ENCODE results near the gene PRKX.
A peak's percentile ranks its signal among the peaks of the same experiment; 100 is the strongest.
"Not testable (repeated sequence)": the region's sequence is repeated elsewhere in the genome, so short reads cannot be mapped to it uniquely, and the experiment has no call there.

The PRKX gene

DNA sequence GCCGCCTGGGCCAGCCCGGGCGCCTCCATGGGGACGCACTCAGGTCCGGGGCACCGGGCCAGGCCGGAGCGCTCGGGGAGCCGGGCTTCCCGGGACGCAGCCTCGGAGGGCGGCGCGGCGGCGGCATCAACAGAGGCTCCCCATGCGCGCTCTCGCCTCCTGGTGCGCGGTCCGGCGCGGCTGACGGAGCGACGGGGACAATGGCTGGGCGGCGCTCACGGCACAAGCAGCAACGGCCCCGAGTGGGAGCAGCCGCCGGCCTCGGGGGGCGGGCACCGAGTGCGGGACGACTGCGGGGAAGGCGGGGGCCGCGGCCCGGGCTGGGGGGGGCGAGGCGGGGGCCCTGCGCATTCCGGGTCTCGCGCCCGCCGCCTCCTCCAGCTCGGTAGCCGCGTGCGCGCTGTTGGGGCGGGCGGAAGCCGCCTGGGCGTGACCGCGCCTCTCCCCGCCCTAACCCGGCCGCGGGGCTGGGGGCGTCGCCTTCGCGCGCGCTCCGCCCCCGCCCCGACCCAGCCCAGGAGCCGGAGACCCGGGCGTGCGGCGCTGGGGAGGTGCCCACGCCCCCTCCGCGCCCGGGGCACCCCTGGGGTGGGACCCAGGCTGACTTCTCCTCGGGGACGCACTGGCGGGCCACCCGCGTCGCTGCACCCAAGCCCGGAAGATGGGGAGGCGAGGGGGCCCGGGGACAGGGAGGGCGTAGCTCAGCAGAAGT lies at the start of gene PRKX:
Gene PRKX (minus strand): TSS at position 425 of the 712 bp plus-strand sequence. CDS start 396 bp downstream, at position 29.
- DNase-seq: peak; percentile 21

DNA sequence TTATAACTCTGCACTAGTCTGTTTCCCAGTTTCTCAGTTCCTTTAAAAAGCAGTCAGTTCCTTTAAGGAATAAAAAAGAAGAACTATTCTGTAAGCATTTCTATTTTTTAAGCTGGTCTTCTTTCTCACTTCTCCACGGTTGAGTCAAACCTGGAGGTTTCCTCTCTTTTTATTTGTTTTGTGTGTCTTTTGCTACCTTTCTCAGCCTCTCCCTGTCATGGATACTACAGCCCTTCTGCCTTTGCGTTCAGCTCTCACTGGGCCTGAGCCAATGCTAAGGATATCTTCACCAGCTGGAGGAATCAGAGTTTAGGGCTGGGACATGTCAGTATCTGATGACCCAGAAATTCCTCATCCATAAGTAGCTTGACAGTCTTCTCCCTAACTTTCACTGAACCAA lies 49.7 kb upstream of the PRKX start:
- DNase-seq: no peak

DNA sequence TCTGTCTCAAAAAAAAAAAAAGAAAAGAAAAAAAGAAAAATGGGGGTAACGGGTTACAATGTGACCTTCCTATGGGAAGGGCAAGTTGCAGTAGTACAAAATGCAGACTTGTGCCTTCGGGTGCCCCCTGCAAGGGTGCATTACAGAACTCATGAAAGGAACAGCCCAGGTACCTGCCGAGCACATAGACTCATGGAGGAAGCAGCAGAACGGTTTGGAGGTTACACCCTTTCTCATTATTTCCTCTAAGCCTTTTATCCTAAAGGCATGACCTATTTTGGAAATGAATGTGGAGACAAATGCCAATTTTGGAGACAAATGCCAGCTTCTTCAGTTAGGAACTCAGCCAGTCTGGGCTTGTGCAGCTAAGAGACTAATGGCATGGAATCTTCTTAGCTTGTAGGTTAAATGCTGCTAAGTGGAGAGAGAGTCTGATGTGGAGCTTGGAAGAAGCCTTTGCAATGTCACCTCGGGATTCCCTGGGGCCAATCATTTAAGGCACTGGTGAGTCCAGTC lies 44.1 kb upstream of the PRKX start:
- DNase-seq: peak; percentile 1

DNA sequence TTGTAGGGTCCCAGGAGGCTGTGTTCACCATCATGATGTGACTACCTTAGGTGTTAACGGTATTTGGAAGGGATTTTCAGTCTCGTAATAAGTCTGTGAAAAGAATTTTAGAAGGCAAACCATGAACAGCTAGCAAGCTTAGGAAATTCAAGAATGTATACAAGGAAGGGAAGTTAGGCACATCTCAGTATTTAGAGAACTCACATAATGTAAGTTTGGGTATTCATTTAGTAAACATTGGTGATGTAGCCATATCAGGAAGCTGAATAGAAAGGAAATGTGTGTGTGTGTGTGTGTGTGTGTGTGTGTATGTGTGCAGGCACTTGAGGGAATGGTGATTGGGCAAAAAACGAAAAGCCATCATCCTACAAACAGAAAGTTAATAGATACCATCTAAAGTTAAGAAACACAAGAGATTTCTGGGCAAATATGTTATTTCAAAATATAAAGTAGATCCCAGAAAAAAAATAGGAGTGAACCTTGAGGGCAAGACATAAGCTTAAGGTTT lies 34.7 kb upstream of the PRKX start:
- DNase-seq: no peak

DNA sequence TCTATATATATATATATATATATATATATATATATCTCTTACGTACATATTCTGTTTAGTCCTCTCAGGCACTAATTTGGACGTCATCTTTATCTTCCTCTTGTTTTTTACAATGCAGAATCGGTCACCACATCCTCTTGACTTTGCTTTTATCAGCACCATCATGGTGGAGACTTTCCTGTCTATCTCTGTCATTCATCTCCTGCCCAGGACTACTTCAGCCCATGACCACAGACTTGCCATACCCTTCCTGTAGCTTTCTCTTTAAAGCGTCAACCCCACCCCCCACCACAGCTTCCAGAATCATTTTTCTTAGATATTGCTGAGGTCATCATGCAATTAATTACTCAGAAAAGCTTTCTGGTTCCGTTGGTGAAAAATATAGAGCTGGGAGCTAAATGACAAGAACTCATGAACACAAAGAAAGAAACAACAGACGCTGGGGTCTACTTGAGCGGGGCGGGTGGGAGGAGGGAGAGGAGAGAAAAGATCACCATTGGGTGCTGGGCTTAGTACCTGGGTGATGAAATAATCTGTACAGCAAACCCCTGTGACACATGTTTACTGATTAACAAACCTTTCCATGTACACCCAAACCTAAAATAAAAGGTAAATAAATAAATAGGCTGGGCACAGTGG lies 30.5 kb upstream of the PRKX start:
- DNase-seq: no peak

DNA sequence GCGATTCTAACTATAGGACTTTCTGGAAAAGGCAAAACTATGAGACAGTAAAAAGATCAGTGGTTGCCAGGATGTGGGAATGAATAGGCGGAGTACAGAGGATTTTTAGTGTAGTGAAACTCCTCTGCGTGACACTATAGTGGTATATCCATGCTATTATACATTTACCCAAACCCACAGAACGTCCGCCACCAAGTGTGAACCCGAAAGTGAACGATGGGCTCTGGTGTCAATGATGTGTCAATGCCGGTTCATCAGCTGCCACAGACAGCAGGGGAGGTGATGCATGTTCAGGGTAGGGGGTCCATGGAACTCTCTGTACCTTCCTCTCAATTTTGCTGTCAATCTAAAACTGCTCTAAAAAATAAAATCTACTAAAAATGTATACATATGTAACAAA lies 27.5 kb upstream of the PRKX start:
- not testable (repeated sequence) for DNase-seq

DNA sequence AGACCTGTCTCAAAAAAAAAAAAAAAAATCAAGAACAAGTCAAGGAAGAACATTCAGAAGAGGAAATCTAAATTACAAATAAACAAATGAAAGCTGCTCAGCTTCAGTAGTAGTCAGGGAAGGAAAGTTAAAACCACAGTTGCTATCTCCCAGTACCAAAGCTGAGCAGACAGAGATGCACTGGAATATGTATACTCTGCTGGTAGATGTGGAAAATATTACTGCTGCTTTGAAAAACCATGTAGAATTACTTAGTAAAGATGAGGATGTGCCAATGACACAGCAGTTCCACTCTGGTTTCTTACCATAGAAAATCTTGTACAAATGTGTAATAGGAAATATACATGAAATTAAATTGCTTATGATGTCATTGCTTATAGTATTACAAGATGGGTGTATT lies 25.1 kb upstream of the PRKX start:
- DNase-seq: no peak

DNA sequence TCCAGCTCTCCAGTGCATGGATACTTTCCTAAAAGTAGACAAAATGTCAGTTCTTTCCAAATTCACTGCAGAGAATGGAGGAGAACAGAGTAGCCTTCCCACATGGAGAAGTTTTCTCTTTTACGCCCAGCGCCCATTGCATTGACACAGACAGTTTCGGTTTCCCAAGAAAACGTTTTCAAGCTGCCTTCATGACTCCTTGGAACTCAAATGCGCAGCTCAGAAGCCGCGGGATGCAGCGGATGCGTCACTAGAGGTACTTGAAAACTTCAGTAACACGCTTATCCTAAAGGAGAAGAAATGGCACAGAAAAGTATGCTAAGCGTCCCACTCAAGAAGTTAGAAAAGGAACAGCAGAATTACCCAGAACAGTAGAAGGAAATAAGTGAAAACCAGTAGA lies 23.1 kb upstream of the PRKX start:
- DNase-seq: not testable (repeated sequence)

DNA sequence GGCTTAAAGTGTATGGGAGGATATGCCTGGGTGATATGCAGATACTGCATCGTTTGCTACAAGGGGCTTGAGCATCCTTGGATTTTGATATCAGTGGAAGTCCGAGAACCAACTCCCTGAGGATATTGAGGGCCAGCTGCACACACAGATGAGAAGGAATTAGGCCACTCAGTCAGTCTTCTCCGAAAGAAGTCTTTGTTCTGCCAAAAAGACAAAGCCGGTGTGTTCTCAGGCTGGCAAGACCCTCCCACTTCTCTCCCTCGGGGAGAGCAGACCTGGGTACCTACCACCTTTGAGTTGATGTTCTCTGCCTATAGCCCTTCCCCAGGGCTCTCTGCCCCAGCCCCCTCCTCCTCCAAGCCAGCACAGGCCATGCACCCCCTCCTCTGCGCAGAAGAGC lies 22.4 kb upstream of the PRKX start:
- not testable (repeated sequence) for DNase-seq

DNA sequence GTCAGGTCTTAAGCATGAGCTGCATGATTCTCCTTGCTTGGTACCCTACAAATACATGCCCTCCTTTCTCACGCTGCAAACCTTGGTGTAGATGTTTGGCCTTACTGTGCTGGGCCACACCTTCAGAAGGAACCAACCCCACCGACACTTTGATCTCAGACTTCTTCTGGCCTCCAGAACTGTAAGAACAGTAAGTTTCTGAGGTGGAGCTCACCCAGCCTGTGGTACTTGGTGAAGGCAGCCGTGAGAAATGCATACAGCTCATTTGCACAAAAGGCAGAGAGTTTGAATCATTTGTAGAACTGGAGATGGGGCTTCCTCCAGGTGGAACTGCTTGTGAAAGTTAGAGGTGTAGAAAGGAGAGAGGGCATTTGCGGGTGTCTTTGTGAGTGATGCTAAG lies 21.0 kb upstream of the PRKX start:
- DNase-seq: not testable (repeated sequence)

DNA sequence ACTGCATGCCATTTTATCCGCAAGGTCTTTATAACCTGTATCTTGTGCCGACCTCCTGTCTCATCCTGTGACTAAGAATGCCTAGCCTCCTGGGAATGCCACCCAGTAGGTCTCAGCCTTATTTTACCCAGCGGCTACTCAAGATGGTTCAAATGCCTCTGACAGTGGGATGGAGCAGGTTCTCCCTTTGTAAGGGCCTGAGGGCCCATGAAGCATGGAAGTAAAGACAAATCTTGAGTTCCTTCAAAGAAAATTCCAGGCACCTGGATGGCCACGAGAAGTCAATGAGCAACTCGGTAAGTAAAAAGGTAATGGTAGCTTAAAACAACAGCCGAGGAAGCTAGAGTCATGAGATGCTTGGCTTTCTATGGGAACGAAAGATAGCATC lies 19.6 kb upstream of the PRKX start:
- DNase-seq: no peak

DNA sequence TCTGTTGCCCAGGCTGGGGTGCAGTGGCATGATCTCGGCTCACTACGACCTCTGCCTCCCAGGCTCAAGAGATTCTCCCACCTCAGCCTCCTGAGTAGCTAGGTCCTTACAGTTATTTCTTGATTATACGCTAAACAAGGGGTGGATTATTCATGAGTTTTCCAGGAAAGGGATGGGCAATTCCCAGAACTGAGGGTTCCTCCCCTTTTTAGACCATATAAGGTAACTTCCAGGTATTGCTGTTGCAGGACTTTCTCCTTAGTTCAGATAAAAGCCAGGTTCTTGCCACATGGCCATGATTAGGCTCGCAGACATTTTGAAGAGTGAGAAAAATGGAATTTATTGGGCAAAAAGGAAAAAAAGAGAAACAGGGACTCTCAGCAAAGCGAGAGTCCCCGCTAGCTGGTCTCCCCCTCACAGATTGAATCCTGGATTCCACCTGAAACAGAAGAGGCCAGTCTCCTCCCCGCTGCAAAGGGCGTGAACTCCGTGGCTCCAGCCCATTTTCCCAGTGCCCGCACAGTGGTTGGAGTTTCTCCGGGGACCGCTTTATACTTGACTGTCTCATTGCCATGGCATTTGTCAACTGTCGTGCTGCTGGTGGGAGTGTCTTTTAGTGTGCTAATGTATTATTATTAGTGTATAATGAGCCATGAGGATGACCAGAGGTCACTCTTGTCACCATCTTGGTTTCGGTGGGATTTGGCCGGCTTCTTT lies 19.0 kb upstream of the PRKX start:
- not testable (repeated sequence) for DNase-seq

DNA sequence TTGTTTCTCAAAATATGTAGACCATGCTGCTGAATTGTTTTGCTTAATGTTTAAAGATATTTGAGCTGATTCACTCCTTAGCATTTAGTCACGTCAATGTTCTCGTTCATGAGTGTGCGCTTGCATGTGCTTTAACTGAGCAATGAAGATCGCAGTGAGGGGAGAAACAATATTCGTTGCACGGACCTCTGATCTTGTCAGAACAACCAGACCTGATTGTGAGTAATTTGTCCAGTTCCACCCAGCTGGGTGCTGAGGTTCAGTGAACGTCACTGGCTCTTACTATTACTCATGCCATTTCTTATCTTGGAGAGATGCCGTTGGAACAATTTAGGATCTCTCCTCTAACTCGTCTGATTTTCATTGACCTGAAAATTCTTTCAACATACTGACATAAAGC lies 15.0 kb upstream of the PRKX start:
- no peak for DNase-seq

DNA sequence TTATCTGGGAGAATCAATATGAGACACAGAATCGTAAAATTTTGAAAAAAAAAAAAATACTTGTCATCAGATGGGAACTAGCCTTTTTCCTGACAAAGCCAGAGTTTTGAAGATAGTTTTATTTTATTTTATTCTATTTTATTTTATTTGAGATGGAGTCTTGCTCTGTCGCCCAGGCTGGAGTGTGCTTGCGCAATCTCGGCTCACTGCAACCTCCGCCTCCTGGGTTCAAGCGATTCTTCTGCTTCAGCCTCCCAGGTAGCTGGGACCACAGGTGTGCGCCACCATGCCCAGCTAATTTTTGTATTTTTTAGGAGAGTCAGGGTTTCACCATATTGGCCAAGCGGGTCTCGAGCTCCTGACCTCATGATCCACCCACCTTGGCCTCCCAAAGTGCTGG lies 10.0 kb upstream of the PRKX start:
- DNase-seq: not testable (repeated sequence)

DNA sequence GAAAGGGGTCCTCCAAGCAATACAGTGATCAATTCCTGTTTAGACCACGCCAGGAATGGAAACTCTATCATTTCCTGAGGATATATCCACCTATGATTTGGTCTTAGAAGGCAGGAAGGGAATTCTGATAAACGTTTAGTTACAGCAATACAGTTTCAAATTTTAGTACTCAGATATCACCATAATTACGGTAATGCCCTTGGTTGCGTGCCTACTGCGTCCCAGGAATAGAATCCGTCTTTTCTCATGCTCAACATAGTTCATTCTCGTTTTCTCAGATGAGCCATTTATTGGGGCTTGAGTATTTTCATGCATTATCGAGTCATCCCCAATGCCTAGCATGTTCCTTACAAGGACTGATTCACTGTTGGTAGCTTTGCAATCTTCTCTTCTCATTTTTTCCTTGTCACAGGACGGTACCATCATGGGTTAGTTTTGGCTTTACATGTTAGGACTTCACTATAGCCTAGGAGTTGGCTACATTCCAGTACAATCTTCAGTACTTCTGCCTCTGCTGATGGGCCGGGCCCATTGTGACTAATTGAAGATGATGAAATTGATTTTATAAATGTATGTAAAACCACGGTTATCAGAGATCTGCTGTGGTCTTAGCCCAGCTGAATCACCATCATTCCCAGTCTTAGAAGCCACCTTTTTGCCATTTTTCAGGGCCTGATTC lies 4.4 kb upstream of the PRKX start:
- no peak for DNase-seq

DNA sequence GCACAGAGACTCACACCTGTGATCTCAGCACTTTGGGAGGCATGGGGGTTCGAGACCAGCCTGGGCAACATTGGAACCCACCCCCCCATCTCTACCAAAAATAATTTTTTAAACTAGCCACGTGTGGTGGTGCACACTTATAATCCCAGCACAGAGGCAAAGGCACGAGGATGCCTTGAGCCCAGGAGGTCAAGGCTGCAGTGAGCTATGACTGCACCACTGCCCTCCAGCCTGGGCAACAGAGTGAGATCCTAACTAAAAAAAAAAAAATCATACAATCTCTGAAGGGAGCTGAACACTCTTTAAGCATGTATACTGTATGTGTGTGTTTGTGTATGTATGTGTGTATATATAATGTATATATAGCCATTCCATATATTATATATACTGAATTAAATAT lies 2.5 kb upstream of the PRKX start:
- DNase-seq: no peak

DNA sequence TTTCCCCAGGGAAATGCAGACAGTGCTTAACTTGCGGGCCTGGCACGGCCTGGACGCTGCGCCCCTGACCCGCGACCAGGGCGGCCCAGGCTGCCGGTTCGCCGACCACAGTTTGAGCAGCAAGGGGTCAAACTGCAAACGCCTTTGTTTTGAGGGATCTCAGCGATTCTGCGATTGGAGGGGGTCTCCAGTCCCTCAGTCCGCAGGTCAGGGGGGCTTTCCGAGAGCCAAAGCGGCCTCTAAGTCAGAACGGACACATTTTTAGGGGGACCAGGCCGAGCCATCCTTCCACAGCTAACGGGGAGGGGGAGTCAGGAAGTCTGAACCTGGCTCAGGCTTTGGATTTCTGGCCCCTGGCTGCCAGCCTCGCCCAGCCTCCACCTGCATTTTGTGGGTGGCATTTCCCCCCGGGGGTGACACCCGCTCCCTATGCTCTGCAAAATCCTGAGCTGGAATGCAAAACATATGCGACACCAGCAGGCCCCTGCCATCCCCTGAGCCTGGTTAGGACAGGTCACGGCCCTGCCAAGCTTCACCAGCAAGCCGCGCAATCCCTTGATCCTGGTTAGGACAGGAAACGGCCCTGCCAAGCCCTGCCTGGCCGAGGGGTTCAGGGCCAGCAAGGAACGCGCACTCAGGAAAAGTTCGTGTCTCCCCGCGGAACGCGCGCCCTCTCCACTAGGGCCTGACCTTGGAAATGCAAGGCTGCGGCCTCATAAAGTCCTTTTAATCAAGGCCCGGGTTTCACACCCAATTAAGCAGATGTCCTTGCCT lies 1.4 kb upstream of the PRKX start:
- DNase-seq: not testable (repeated sequence)

DNA sequence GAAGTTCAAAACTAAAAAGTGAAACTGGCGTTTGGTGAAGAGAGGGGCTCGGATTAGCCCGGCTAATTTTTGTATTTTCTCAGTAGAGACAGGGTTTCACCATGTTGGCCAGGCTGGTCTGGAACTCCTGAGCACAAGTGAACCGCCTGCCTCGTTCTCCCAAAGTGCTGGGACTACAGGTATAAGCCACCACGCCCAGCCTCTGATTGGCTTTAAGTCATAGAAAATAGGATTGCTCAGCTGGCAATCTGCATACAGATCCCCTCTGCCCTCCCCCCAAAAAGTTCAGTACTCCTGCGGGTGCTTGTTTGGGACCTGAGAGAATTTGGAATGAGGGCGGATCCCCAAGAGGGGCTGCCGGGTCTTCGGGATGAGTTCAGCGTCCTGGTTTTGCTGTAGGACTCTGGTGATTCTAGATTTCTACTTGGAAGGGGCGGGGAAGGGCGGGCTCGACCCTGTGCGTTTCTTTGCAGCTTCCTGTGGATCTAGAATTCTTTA lies 537 bp upstream of the PRKX start:
- DNase-seq: no peak

DNA sequence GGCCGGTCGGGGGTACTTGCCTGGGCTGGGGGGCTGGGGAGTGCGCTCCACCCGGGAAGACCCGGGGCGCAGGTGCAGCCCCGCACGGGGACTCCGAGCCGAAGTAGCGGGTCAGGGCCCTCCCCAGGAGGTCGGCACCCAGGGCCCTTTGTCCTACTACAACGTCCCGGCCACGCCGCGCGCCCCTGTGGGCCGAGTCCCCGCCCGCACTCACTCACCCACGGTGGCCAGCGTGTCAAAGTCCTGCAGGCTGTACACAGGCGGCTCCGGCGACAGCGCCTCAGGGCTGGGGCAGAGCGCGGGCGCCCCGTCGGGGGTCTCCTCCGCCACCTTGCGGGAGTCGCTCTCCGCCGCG lies 602 bp downstream of the PRKX start:
- no peak for DNase-seq

DNA sequence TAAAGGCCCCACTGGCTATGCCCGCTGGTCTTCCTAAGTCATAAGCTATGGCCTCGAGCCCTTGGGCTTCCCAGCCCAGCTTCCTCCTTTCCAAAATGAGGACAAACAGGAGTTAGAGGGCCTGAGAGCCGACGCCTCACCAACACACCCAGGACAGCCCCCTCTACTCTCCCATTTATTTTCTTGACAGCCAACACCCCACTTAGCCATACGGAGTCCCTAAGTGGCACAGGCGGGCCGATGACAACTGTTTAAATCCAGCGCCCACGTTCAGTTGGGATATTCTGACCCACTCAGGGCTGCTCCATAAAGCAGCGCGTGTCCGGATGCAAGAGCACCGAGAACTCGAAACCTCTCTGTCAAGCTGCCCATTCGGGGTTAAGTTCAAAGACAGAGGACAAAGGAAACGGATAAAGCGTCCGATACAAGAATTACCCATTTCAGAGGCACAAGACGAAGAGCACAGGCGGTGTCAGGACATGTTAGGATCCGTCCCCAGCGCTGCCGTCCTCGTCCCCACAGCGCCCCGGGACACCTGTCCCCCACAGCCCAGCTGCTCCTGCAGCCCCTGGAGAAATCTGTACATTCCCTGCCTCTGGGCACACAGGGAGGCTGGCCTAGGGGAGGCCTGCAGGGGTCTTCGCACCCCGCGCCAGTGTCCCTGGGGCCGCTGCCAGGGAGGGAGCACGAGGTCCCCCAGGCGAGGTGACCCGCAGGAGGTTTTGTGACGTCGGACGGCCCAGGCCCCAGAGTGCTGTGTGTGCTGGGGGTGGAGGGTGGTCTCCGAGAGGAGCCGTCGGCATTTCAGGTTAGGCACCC lies 1.2 kb downstream of the PRKX start:
- DNase-seq: no peak

DNA sequence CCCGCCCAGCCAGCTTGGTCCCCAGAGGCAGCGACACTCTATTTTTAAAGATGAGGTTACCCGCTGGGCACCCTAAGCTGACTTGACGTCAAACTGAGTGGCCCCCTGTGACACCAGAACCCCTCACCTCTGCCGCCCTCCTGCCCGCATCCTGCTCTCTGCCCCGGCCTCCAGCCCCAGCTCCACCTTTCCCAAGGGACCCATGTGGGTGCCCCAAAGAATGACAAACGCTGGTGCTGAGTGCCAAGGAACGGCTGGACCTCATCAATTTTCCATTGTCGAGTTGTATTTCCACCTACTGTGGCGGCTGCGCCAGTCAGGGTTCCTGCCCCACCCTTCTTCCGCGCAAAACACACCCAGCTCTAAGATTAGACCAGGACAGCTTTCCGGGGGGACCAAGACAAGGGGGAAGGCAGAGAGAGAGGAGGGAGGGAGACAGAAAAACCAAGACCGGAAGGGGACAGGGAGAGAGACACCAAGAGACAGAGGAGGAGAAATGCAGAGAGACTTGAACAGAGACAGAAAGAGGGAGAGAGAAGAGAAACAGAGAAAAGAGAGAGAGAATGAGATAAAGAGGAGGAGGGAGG lies 2.0 kb downstream of the PRKX start:
- DNase-seq: no peak
